Adipocyte (in vitro differentiated cells): ENCODE measurements around the gene COL9A2.

ENCODE experiments used
- DNase-seq: peaks from one replicate; pipeline ENCODE4 v3.0.0-alpha.2; 2015; ENCODE audit warnings: low read depth
- H3K27me3 ChIP-seq: replicated peaks from 2 replicates; pipeline ENCODE4 v1.7.0; 2013; ENCODE audit warnings: mild to moderate bottlenecking, low read length, moderate library complexity; ENCODE audit not compliant: control insufficient read depth, insufficient read depth
- H3K36me3 ChIP-seq: 2 replicates; pipeline ENCODE4 v1.7.0; 2013; ENCODE audit warnings: low read length, mild to moderate bottlenecking, moderate library complexity; ENCODE audit not compliant: control insufficient read depth, insufficient read depth, severe bottlenecking
- H3K4me1 ChIP-seq: 2 replicates; pipeline ENCODE4 v1.7.0; 2013; ENCODE audit warnings: mild to moderate bottlenecking, low read length, moderate library complexity; ENCODE audit not compliant: control insufficient read depth, insufficient read depth
- H3K4me3 ChIP-seq: 2 replicates; pipeline ENCODE4 v1.7.0; 2013; ENCODE audit warnings: mild to moderate bottlenecking, low read length, moderate library complexity
- H3K9ac ChIP-seq: 2 replicates; pipeline ENCODE4 v1.7.0; 2013; ENCODE audit warnings: mild to moderate bottlenecking, low read length, moderate library complexity
- H3K9me3 ChIP-seq: 2 replicates; pipeline ENCODE4 v1.7.0; 2013; ENCODE audit warnings: mild to moderate bottlenecking, low read length, moderate library complexity; ENCODE audit not compliant: control insufficient read depth

COL9A2 gene

DNA sequence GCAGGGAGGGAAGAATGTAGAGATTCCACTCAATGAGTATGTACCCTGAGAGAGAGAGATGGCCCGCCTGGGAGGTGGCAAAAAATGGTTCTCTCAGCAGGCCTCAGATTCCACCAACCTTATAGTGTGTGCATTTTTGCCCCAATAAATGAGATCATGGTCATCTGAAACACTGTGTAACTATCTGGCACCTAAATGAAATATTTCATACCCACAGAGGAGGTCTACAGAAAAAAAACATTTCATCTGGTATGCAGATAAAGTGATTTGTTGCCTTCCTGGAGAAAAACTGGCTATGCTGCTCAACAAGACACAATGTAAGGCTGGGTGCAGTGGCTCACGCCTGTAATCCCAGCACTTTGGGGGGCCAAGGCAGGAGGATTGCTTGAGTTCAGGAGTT lies 64.5 kb downstream of the COL9A2 start:
- Histone ChIP-seq H3K36me3 (no peaks in the 10 kb centered on the region), H3K4me3 (no peak overlapping the region), H3K9me3 (no peaks in the 10 kb centered on the region), H3K9ac (no peak overlapping the region), H3K27me3 (no peaks in the 10 kb centered on the region), H3K4me1 (peaks cover 9% of the 10 kb centered on the region)
- no peak for DNase-seq

DNA sequence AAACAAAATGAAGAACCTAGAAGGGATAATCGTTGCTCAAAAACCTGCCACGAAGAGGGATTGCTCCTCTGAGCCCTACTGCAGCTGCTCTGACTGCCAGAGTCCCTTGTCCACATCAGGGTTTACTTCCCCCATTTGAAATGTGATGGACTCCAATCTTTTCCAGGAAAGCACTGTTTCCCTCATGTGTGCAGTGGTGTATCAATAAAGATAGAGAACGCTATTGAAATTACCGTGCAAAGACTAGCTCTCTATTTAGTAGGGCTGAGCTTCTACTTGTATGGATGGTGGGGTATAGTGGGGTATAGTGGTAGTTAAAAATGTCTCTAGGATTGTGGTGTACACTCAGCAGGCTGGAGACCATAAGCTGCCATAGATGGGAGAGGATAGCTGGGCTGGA lies 65.6 kb downstream of the COL9A2 start:
- Histone ChIP-seq H3K4me3 (no peak overlapping the region), H3K36me3 (no peaks in the 10 kb centered on the region), H3K9ac (no peak overlapping the region), H3K4me1 (peaks cover 5% of the 10 kb centered on the region), H3K9me3 (no peaks in the 10 kb centered on the region), H3K27me3 (no peaks in the 10 kb centered on the region)
- DNase-seq, result no peak
